GM21381 (cell line): ENCODE results near the gene DSCAM.
"Not testable (repeated sequence)": the region's sequence is repeated elsewhere in the genome, so short reads cannot be mapped to it uniquely, and the experiment has no call there.

Source experiments
- ATAC-seq: cut with Tn5 transposase; IDR thresholded peaks from one replicate; pipeline ENCODE4 v1.9.1; 2021; ENCODE audit warnings: mild to moderate bottlenecking, moderate library complexity; ENCODE audit not compliant: unreplicated experiment

The DSCAM gene

DNA sequence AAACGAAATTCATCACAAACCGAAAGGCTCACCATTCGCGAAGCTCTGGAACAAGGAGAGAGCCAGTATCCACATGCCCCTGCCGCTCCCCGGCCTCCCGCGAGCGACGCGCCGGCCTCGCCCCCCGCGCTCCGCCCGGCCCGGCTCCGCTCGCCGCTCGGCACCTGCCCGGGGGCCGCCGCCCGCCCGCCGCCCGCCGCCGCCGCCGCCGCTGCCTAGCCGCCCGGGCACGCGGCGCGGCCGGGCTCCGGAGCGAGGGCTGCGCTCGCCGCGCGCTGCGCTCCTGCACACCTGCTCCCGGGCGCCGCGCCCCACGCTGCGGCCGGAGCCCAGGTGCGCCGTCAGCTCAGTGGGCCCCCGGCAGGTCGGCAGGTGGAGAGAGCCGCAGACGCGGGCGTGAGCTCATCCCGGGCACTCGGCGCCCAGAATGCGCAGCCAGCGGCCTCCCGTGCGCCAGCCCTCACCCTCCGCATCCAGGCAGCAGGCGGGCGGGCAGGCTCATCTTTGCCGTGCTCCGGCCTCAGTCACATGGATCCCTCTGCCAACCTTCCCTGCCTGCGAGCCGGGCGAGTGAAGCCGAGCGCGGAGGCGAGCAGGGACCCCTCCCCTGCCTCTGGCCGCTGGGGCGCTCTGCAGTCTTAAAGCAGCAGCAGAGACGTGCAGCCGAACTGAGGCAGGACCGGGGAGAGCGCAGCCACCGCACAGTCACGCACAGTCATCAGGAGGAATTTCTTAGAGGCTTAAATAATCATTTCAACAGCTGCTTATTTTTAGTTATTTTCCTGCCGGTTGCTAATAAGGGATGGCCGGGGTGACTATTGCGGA is at the start of gene DSCAM:
TSS of gene DSCAM (minus strand) at position 572 of the 825 bp plus-strand sequence. CDS start at position 75, 497 bp downstream.
- no peak for ATAC-seq

DNA sequence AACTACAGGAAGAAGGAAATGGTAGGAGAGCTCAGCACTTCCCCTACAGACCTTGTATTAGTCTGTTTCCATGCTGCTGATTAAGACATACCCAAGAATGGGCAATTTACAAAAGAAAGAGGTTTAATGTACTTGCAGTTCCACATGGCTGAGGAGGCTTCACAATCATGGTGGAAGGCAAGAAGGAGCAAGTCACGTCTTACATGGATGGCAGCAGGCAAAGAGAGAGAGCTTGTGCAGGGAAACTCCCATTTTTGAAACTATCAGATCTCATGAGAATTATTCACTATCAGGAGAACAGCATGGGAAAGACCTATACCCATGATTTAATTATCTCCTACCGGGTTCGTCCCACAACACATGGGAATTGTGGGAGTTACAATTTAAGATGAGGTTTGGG is 48.7 kb upstream of the DSCAM start:
- not testable (repeated sequence) for ATAC-seq

GRCh38 chr21:40886931-40887330 is 40.0 kb upstream of the DSCAM start:
- no peak for ATAC-seq

DNA sequence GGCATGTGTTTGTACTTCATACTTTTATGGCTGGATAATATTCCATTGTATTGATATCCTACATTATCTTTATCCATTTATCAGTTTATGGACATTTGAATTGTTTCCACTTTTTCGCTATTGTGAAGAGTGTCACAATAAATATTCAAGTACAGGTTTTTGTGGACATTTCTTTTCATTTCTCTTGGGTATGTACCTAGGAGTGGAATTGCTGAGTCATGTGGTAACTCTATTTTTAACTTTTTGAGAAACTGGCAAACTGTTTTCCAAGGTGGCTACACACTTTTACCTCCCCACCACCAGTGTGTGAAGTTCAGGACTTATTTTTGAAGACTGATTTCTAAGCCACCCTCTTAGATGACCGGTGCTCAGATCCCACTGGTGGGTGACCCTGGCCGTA is 39.0 kb upstream of the DSCAM start:
- ATAC-seq = no peak

DNA sequence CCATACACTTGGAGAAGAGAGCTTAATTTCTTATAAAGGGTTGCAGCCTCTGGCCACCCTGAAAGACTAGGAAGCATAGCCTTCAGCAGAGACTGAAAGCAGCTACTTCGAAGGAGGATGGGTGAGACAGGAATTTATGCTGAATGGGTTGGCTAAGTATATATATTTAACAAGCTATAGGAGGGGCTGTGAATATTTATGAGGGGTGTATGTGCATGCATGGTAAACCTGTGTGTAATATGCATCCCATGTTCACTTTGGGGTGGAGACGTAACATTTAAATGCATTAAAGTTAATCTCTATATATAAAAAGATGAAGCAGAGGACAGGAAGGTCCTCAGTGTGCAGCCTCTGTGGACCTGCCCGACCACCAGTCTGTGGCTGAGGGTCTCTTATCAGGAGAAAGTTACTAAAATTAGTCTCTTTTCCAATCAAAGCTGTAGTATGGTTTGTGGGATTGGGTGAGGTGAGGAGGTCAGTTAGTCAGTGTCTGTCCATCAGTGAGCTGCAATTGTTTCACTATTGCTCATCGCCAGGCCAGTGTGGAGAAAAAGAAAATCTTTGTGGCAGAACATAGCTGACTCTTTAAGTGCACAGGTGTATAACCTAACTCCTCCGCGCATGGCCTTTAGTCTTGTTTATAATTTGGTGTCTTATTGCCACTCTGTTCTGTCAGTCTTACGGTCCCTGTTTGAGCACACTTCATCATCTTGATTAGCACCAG is 35.4 kb upstream of the DSCAM start:
- no peak for ATAC-seq

DNA sequence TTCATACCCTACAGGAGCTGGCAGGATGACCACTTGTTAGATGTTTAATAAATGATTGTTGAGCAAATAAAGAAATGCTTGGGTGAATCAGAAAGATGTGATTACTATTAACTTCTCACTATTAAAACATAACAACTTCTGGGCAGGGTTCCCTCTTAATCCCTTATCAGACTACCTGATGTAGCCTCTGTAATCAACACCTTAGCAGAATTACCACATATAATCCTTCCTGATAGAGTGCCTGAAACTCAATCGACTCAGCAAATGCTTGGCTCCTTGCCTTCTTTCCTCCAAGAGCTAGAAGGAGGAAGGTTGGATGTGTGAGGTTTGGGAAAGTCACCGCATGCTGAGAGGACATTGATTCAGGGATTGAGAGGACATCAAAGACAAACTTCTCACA is 34.8 kb upstream of the DSCAM start:
- ATAC-seq = no peak

DNA sequence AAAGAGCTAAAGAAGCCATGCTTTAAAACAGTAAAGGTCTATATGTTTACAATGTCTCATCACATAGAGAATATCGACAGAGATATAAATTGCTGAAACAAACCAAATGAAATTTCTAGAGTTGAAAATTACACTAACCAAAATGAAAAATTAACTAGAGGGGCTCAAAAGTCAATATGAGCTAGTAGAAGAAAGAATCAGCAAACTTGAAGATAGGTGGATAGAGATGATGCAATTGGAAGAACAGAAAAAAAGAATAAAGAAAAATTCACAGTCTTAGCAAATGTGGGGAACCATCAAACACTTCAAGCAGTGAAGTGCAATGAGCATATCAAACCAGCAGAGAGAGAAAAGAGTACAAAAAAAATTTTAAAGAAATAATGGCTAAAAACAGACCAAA is 24.1 kb upstream of the DSCAM start:
- ATAC-seq = no peak

GRCh38 chr21:40863839-40864238 is 16.9 kb upstream of the DSCAM start:
- no peak for ATAC-seq

GRCh38 chr21:40858517-40858916 is 11.6 kb upstream of the DSCAM start:
- no peak for ATAC-seq

- ATAC-seq = no peak
Measured at GRCh38 chr21:40853956-40854688, 7.2 kb upstream of the DSCAM start.

DNA sequence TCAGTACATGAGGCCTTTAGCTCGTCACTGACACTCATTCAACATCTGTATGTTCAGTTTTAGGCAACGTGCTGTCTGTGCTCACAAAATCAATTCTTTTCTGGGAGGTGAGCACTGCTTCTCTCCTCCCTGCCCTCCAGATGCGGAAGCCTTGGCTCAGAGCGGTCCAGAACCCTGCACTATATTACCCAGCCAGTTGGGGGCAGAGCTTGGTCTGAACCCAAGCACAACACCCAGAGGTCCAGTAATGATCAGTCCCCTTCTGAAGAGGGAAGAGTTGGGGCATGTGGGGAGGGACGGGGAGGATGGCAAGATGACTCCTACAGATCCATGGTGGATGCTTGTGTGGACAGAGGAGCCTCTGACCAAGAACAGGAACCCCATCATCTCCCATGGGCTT is 5.6 kb upstream of the DSCAM start:
- no peak for ATAC-seq

DNA sequence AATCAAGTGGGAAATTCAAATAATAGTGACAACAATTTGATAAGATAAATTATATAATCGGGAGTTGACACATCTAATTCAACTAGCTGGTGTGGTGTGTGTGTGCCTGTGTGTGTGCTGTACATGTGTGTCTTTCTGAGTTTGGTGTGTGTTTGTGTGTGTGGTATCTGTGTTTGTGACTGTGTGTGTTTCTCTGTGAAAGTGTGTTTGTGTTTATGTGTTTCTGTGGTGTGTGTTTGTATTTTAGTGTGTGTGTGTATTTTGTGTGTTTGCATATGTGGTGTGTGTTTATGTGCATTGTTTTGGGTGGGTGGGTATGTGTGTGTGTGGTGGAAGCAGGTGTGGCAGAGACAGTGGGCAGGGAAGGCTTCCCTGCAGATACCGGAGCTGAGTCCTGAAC is 4.8 kb upstream of the DSCAM start:
- ATAC-seq = no peak

GRCh38 chr21:40850071-40850470 is 3.1 kb upstream of the DSCAM start:
- ATAC-seq = no peak

GRCh38 chr21:40847951-40848350 is 993 bp upstream of the DSCAM start:
- no peak for ATAC-seq

DNA sequence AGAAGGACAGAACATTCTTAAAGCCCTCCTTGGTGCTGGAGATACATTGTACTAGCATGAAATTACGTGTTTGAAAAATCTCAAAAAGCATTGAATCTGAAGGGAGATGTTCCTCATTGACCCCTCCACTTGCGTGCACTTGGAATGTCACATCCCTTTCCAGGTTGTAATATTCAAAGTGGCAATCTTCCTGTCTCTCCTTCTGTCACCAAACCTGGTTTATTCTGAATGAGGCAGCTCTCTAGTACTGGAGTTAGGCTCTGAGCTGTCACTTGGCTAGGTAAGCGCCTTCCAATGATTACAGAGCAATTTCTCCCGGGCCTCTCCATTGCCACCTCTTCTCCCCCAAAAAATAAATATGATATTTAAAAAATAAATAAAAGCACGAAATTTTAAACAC is 855 bp downstream of the DSCAM start:
- no peak for ATAC-seq

DNA sequence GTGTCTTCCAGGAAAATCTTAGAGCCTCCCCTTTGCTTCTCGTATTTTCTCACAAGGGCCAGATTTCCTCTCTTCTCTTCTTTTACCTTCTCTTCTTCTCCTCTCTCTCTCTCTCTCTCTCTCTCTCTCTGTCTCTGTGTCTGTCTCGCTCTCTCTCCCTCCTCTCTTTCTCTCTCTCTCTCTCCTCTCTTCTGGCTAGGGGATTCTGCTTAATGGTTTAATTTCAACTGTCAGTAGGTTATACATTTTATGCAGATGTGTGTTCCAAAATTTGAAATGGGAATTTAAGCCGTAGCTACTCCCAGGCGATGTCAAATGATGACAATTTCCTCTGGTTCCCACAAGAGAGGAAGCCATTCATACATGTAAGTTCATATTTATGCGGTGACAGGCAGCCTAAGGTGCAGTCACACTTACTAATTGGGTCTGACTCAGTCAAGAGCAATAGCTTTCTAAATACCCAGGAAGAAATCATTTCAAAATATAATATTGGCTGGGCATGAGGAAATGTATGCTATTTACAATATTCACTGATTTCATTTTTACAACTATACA is 1.4 kb downstream of the DSCAM start:
- no peak for ATAC-seq

DNA sequence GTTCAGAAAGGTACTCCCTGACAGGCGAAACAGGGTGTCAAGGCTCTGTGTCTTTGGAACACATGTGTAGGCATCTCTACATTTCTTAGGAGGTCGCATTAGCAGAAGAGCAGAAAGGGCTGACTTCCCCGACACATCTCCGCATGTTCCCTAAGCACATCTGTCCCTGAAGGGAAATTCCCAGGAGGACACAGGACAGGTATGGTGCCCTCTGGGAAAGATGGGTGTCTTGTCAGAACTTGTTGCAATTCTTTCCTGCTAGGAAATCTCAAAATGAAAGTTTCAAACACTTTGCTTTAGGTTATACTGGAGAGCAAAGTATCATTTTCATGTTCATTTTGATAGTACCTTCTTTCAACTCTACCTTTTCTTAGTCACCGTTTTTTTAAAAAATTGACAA is 2.0 kb downstream of the DSCAM start:
- no peak for ATAC-seq

- ATAC-seq = no peak
Measured at GRCh38 chr21:40842197-40842552, 4.8 kb downstream of the DSCAM start.

- ATAC-seq = no peak
Measured at GRCh38 chr21:40841524-40842196, 5.3 kb downstream of the DSCAM start.

DNA sequence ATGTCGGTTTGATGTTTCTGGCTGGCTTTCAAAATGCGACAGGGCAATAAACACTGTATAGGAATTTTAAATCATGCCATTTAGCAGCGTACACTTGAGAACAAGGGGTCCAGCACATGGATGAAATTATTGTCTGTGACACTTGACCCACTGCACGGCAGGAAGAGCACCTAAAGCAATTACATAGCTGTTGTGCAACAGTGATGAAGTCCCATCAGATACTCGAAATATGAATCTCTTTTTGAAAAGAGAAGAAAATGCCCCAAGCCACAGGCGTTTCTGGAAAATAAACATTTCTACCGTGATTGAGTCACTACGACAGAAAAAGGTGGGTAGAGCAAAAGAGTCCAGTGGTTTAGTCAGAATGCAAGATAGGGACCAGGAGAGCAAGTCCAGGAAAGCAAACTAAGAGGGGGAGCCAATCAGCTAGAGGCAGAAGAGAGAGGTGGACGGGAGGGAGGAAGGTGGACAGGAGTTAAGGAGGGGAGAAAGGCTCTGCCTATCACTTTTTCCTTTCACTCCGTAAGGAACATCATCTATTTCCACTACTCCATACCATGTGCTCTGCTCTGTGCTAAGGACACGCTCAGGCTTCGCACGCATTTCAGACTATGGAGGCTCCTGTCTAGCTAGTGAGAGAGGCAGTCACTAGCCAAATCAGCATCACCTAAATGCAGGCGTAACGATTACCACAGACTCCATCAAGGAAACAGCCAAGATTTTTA is 6.4 kb downstream of the DSCAM start:
- ATAC-seq = no peak
